ENCODE measurements around the gene MLKL. TPM values are rescaled to one million over a fixed set of nuclear protein-coding genes. Genes with fewer than 3 reads are reported as not detected.

MLKL gene
- total and polyA plus RNA-seq, 2 of the 13 experiments (the other 11 are each of a cell fraction or from before 2014, with no cell fraction given), result 6.4 to 10.7 TPM

DNA sequence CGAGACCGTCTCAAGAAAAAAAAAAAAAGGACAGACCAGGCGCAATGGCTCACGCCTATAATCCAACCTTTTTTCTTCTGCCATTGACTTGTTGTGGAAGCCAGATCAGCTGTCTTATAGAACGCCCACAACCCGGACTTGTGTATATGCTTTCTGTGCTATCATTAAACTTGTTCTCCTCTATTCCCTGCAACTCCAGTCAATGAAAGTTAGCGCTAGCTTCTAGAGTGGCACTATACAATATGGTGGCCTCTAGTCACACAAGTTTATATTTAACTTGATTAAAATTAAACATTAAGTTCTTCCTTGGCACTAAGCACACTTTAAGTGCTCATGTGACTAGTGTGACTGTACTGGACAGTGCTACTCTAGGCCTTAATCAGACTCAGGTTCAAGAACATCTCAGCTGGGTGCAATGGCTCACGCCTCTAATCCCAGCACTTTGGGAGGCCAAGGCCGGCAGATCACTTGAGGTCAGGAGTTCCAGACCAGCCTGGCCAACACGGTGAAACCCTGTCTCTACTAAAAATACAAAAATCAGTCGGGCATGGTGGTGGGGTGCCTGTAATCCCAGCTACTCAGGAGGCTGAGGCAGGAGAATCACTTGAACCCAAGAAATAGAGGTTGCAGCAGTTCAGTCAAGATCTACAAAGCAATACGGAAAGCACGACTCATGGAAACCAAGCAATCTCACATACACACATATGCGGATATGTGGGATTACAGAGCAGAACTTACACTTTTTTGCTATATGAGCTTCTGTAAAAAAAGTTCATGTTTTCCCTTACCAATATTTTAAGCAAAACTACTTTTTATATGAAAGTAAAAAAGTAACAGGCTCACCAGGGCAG lies 74.9 kb downstream of the MLKL start:
- Histone ChIP-seq H3K27me3 (ENCODE audit: control insufficient read depth in 1 of 2, insufficient read depth in 2 of 2, low read length in 2 of 2) (no peaks in the 10 kb centered on the region), H3K4me2 (ENCODE audit: low read depth, low read length) (no peak overlapping the region), H3K4me3 (replicated peaks in 1 of 3; ENCODE audit: insufficient read depth in 1 of 3, low read depth in 2 of 3, low read length in 3 of 3) (no peak overlapping the region), H3K9me3 (ENCODE audit: low read length) (no peaks in the 10 kb centered on the region), H3K36me3 (replicated peaks in 1 of 2; ENCODE audit: control insufficient read depth in 1 of 2, insufficient read depth in 2 of 2, low read length in 2 of 2) (peaks cover 42 to 96% of the 10 kb centered on the region in 2 experiments), H3K79me2 (ENCODE audit: insufficient read depth, low read length) (peaks cover 1% of the 10 kb centered on the region), H3K4me1 (ENCODE audit: insufficient read depth, low read length) (no peaks in the 10 kb centered on the region), H4K20me1 (ENCODE audit: insufficient read depth, low read length) (peaks cover 3% of the 10 kb centered on the region; the same call in 1 of the 2 replicates), H3K9ac (ENCODE audit: insufficient read depth, low read depth, low read length) (no peak overlapping the region), H2AFZ (ENCODE audit: low read length) (no peak overlapping the region), H3K27ac (ENCODE audit: extremely low read length, insufficient read depth, low read length) (no peak overlapping the region)
- FAIRE-seq (no peak), DNase-seq (ENCODE audit: low spot score) (no peak), ATAC-seq (no peak)
- ChIA-PET POLR2A (interaction anchor here (1.3 kb wide), 1 partner anchor 19 kb away, joined by 4 read pairs; the partner anchor contains the start of gene GLG1), CTCF (ENCODE audit: low intra/inter-chr PET ratio, low total read pairs) (no interaction called here)
- in situ Hi-C loops (cut with HindIII; ENCODE audit: extremely low pct_ligation_motif_present, low pct_unique_long_range_greater_than_20kb), result loop anchor here (10.0 kb wide), 1 partner anchor 311 kb away; no protein-coding TSS in a partner anchor
- intact Hi-C loops (cut with micrococcal nuclease; ENCODE audit: unreplicated experiment), result no loop called here
- WGBS (ENCODE audit: low lambda C conversion rate), result 95% methylated on average over 14 of the region's 14 CpGs
- TF ChIP-seq HNRNPLL (IDR thresholded peaks at IDR 0.05; ENCODE audit: low read depth, low read length, poor library complexity, severe bottlenecking) (no peak), MXD4 (CRISPR knock-in tag; IDR thresholded peaks at IDR 0.05) (no peak), BORCS8-MEF2B (CRISPR knock-in tag; IDR thresholded peaks at IDR 0.05) (no peak), RAD21 (CRISPR knock-in tag; IDR thresholded peaks at IDR 0.05) (no peak), ZNF335 (CRISPR knock-in tag; IDR thresholded peaks at IDR 0.05) (no peak), HIVEP1 (CRISPR knock-in tag; IDR thresholded peaks at IDR 0.05) (no peak), SYNCRIP (IDR thresholded peaks at IDR 0.05; ENCODE audit: insufficient read depth, low read depth, low read length) (no peak), GABPA (IDR thresholded peaks at IDR 0.05; ENCODE audit: low read depth, low read length) (no peak), GABPA (CRISPR knock-in tag; IDR thresholded peaks at IDR 0.05; ENCODE audit: low read depth) (no peak), SP2 (CRISPR knock-in tag; IDR thresholded peaks at IDR 0.05) (no peak), ZNF567 (CRISPR knock-in tag; IDR thresholded peaks at IDR 0.05; ENCODE audit: borderline replicate concordance) (no peak), SKI (IDR thresholded peaks at IDR 0.05; ENCODE audit: partially characterized antibody) (no peak), ZNF83 (CRISPR knock-in tag; IDR thresholded peaks at IDR 0.05; ENCODE audit: borderline replicate concordance) (no peak), ZNF737 (CRISPR knock-in tag; IDR thresholded peaks at IDR 0.05; ENCODE audit: borderline replicate concordance) (no peak)
- TF ChIP-seq, protein P1, sequence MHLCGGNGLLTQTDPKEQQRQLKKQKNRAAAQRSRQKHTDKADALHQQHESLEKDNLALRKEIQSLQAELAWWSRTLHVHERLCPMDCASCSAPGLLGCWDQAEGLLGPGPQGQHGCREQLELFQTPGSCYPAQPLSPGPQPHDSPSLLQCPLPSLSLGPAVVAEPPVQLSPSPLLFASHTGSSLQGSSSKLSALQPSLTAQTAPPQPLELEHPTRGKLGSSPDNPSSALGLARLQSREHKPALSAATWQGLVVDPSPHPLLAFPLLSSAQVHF (CRISPR knock-in tag; IDR thresholded peaks at IDR 0.05), result no peak
- BruUV-seq (replicated peaks), result no TSS peak

All from HepG2 (cell line).